K562 (cell line): ENCODE results near the gene UBL5. TPM values are rescaled to one million over a fixed set of nuclear protein-coding genes. Genes with fewer than 3 reads are reported as not detected.
A peak's percentile ranks its signal among the peaks of the same experiment; 100 is the strongest.

Experiments
- AFF1 ChIP-seq, 2 experiments: fragments of 450-650 bp; IDR thresholded peaks; 2 replicates each; pipeline ENCODE4 v1.6.1; 2018; ENCODE audit warnings: mild to moderate bottlenecking in 2 of 2, low read depth in 1 of 2; ENCODE audit not compliant: partially characterized antibody in 2 of 2
- CBX8 ChIP-seq: fragments of 200-600 bp; sonication (generic); IDR thresholded peaks from 2 replicates; pipeline ENCODE4 v1.6.1; 2012; ENCODE audit warnings: borderline replicate concordance, mixed run types, low read depth, mild to moderate bottlenecking, moderate library complexity, mixed read lengths, low read length, control low read depth, inconsistent platforms; ENCODE audit not compliant: poor library complexity, severe bottlenecking; ENCODE audit errors: extremely low read depth
- DEAF1 ChIP-seq: fragments of 450-650 bp; formaldehyde crosslinking; IDR thresholded peaks from 2 replicates; pipeline ENCODE4 v1.4.0; 2020; ENCODE audit warnings: mild to moderate bottlenecking, moderate library complexity
- FUS ChIP-seq: fragments of 200-400 bp; formaldehyde crosslinking; optimal IDR thresholded peaks from 2 replicates; pipeline ENCODE3; 2017; ENCODE audit warnings: low read depth, low read length
- HNRNPH1 ChIP-seq: fragments of 200-400 bp; formaldehyde crosslinking; optimal IDR thresholded peaks from 2 replicates; pipeline ENCODE3; 2017; ENCODE audit warnings: low read depth, mild to moderate bottlenecking, low read length, moderate library complexity
- IRF2 ChIP-seq: sonication (generic); formaldehyde crosslinking; IDR thresholded peaks from 2 replicates; pipeline ENCODE4 v1.8.1; 2022; ENCODE audit warnings: mild to moderate bottlenecking, missing genetic modification reagents
- MYC ChIP-seq, 2 experiments: fragments of 250-450 bp in 1 of 2; sonication (Bioruptor Pico) in 1 of 2; IDR thresholded peaks; 2 replicates each; pipeline versions ENCODE4 v1.5.1 to v1.6.1; 2012 to 2021; ENCODE audit warnings: low read depth in 2 of 2, borderline replicate concordance in 1 of 2, improper control_type of control experiment in 1 of 2, low read length in 1 of 2, mild to moderate bottlenecking in 1 of 2, moderate library complexity in 1 of 2
- NR3C1 ChIP-seq: sonication (generic); formaldehyde crosslinking; IDR thresholded peaks from 2 replicates; pipeline ENCODE4 v1.8.1; 2022; ENCODE audit warnings: missing genetic modification reagents
- POLR2B ChIP-seq: fragments of 450-650 bp; IDR thresholded peaks from 2 replicates; pipeline ENCODE4 v1.6.1; 2018; ENCODE audit warnings: low read depth; ENCODE audit not compliant: partially characterized antibody
- RNF2 ChIP-seq: sonication (generic); IDR thresholded peaks from 2 replicates; pipeline ENCODE4 v1.6.1; 2016
- STAG1 ChIP-seq: sonication (generic); formaldehyde crosslinking; IDR thresholded peaks from 2 replicates; pipeline ENCODE4 v1.5.0; 2020; ENCODE audit warnings: missing genetic modification reagents, borderline replicate concordance
- WHSC1 ChIP-seq: IDR thresholded peaks from one replicate; pipeline ENCODE4 v1.6.1; 2012; ENCODE audit warnings: low read length, control low read depth, inconsistent platforms
- ZNF24 ChIP-seq: fragments of 450-650 bp; IDR thresholded peaks from 2 replicates; pipeline ENCODE4 v1.6.1; 2016
- ZNF263 ChIP-seq: sonication (generic); formaldehyde crosslinking; IDR thresholded peaks from 2 replicates; pipeline ENCODE4 v1.8.0; 2022; ENCODE audit warnings: mild to moderate bottlenecking, missing genetic modification reagents, borderline replicate concordance
- ZNF57 ChIP-seq: fragments of 450-650 bp; formaldehyde crosslinking; IDR thresholded peaks from 2 replicates; pipeline ENCODE4 v1.4.0; 2020; ENCODE audit warnings: mild to moderate bottlenecking, moderate library complexity
- ZNF79 ChIP-seq: fragments of 250-450 bp; sonication (Bioruptor Pico); IDR thresholded peaks from 2 replicates; pipeline ENCODE4 v1.4.0; 2020; ENCODE audit warnings: low read depth, mild to moderate bottlenecking, moderate library complexity
- polyA plus RNA-seq, 8 experiments: library from polyadenylated mRNA; depleted of rRNA in 4 of 8; stranded (reverse) in 5 of 8; unstranded in 3 of 8; fragments of >200 nt; fragmentation: Nextera tagmentation in 2 of 8; fragmentation: Illumina TruSeq in 1 of 8; extraction: Ambion mirVana in 2 of 8; extraction: Trizol in 1 of 8; gene quantifications; 2 replicates each; pipeline versions ENCODE4 v1.2.1 to v1.2.3, GENCODE V29; 2011 to 2014; ENCODE audit warnings: inconsistent platforms in 1 of 8, missing spikeins in 1 of 8
- total RNA-seq, 7 experiments: library from RNA; depleted of rRNA in 6 of 7; stranded (reverse); fragments of >200 nt in 6 of 7; fragmentation: Illumina TruSeq in 2 of 7; extraction: Trizol in 2 of 7; gene quantifications; 2 replicates each; pipeline versions ENCODE4 v1.2.1 to v1.2.3, GENCODE V29; 2011 to 2021; ENCODE audit warnings: low replicate concordance in 1 of 7
- TF ChIP-seq, protein P1 (sequence below): IDR thresholded peaks from 2 replicates; pipeline ENCODE4 v1.6.1; 2014; ENCODE audit warnings: antibody characterized with exemption

The UBL5 gene
- total and polyA plus RNA-seq, 9 of the 15 experiments (the other 6 are each of a cell fraction or from before 2014, with no cell fraction given): 410 to 1,266 (median 613) TPM

GRCh38 chr19:9785367-9786331 lies 42.1 kb upstream of the UBL5 start (continued):
- TF ChIP-seq ZNF263 (CRISPR knock-in tag) (no peak; the same call in 1 of the 2 replicates), NR3C1 (CRISPR knock-in tag) (no peak), FUS (no peak), ZNF57 (CRISPR knock-in tag) (no peak), POLR2B (peak; percentile 94), AFF1 (IDR thresholded peaks at IDR 0.05; ENCODE audit: low read depth in 1 of 2, partially characterized antibody in 2 of 2) (no peak), IRF2 (CRISPR knock-in tag) (no peak), RNF2 (0 out of 2 replicates have a peak, but pooled peaks have one; percentile 35), STAG1 (no peak), WHSC1 (no peak), DEAF1 (CRISPR knock-in tag) (no peak), ZNF24 (no peak), CBX8 (no peak), HNRNPH1 (no peak), MYC (IDR thresholded peaks at IDR 0.05; ENCODE audit: low read depth, low read length) (peak; percentile 71), MYC (CRISPR knock-in tag; IDR thresholded peaks at IDR 0.05; ENCODE audit: borderline replicate concordance, low read depth) (0 out of 2 replicates have a peak, but pooled peaks have one; percentile 36), ZNF79 (CRISPR knock-in tag) (no peak)
- TF ChIP-seq, protein P1, sequence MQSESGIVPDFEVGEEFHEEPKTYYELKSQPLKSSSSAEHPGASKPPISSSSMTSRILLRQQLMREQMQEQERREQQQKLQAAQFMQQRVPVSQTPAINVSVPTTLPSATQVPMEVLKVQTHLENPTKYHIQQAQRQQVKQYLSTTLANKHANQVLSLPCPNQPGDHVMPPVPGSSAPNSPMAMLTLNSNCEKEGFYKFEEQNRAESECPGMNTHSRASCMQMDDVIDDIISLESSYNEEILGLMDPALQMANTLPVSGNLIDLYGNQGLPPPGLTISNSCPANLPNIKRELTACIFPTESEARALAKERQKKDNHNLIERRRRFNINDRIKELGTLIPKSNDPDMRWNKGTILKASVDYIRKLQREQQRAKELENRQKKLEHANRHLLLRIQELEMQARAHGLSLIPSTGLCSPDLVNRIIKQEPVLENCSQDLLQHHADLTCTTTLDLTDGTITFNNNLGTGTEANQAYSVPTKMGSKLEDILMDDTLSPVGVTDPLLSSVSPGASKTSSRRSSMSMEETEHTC: no peak
